NCI-H345 treated with DMSO at 0.1 percent for 48 hours (cell line): ENCODE results near the gene SSH3.

ENCODE experiments used
- DNase-seq: peaks from one replicate; lab custom pipeline; 2025; ENCODE audit not compliant: unreplicated experiment; lab: John Stamatoyannopoulos, UW

SSH3 gene

DNA sequence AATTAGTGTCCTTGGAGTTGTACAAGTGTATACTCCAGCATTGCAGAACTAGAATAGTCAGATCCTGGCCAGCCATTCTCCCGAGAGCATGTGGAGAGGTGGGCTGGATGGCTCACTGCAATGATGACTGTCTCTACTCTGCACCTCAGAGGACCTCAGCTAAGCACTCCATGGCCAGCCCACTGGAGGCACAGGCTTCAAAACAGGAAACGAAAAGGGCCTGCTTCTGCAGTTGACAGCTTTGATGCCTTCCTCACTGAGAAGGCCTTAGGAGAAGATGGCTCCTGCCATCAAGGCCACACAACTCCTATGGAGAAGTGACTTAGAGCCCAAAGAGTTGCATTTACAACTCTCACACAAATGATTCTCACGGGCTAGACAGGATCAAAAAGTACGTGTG, 40.9 kb downstream of the SSH3 start:
- DNase-seq: no peak

DNA sequence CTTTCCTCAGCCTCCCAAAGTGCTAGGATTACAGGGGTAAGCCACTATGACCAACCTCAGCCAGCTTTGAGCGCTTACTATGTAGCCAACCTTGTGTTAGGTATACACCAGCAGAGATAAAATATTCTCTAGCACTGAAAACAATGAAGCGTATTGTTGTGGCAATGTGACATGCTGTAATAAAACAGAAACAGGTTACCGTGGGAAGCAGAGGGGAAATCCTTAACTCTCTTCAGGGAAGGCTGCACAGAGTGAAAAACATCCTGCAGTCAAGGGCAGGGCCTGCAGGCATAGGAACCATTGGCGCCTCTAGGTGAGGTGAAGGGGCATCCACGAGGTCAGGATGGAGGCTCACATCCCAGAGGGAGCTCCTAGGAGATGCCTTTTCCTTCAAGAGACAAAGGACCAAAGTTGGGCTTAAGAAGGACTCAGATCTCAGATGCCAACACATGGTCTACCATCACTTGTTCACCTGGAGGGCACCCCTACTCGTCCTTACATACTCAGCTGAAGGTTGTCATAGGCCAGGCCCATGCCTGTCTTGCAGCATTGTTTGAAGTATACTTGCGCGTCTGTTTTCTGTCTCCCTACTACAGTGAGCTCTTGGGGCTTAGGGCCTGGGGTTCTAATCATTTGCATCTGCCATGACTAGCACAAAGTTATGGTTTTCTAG, 42.1 kb downstream of the SSH3 start:
- DNase-seq: no peak

DNA sequence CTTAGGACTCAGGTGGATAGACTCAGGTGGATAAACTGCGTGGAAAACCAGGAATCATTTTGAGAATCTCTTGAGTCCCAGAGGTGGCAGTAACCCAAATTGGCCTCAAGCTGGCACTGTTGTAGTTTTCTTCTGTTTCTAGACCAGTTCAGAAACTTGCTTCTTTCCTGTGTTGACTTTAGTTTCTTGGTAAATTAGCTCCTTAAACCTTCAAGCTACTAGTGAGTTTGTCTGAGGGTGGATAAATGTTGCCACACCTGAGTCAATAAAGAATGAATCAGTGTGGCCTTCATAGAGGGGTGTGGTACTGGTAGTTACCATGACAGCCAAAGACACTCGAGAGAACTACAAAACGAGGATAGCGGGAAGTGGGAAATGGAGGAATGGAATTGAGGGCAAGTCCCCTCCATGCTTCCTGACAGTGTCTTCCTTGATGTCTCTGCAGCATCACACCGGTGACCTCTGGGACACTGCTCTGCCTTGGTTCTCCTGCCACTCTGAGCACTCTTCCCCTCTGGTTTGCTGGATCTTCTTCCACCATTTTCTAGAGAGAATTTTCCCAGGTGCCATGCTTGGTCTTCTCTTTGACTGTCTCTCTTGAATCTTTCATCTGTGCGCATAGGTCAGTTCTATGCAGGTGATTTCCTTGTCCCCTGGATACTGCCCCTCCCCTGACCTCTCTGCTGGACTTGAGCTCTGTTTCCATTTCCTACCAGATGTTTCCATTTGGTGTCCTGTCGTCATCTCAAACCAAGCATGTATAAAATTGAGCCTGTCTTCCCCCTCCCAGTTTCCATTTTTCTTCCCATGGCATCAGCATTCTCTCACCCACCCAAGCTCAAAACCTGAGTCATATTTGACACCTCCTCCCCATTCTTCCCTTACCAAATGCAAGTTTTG, 42.8 kb downstream of the SSH3 start:
- DNase-seq: no peak

DNA sequence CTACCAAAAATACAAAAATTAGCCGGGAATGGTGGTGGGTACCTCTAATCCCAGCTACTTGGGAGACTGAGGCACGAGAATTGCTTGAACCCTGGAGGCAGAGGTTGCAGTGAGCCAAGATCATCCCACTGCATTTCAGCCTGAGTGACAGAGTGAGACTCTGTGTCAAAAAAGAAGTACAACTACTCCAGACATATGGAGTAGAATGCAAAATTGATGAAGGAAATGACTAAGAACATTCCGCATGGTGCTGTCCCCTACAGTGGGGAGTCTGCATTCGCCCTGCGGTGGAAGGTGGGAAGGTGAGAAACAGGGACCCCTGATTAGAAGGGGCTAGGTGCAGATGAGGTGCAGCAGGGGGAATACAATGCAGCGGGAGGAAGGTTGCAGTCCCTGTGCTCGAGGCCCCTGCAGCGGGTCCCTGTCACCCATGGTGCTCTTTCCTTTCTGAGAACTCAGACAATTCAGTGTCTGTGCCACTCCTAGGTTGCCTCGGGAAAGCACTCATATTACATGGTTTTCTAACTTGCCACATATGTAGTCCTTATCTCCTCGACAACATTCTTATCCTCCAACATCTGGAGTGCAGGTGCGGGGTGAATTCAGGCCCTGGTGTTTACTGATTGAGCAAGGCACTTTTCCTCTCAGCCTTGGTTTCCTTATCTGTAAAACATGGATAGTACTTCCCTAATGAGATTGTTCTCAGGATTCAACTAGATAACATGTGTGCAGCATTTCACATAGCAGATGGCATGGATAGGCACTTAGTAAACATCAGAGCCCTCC, 44.8 kb downstream of the SSH3 start:
- DNase-seq: no peak

DNA sequence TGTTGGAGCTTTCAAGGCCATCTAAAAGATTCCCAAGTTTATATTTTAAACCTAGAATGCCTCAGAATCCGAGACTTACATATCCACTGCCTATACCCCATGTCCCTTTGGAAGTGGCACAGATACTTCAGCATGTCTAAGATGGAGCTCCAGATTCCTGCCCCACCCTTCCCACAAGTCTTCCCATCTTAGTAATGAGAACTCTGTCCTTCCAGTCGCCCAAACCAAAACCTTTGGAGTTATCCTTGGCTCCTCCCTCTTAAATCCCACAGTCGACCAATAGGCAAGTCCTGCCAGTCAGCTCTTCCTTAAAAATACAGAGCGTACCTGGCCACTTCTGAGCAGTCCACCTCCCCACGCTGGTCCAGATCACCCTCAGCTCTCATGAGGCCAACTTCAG, 45.7 kb downstream of the SSH3 start:
- no peak for DNase-seq

DNA sequence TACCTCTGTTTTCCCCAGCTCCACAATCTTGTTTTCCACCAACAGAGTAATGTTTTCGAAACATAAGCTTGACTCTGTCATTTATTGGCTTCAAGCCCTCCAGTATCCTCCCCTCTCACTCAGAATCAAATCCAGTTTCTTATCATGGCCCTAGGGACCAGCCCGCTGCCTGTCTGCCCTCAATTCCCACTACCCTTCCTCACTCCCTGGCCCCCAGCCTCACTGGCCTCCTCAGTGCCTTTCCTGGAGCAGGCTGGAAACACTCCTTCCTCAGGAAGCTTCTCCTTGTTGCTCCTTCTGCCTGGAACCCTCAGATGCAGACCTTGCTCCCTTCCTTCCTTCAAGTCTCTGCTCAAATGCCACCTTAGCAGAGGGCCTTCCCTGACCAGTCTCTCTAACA, 46.1 kb downstream of the SSH3 start:
- no peak for DNase-seq

DNA sequence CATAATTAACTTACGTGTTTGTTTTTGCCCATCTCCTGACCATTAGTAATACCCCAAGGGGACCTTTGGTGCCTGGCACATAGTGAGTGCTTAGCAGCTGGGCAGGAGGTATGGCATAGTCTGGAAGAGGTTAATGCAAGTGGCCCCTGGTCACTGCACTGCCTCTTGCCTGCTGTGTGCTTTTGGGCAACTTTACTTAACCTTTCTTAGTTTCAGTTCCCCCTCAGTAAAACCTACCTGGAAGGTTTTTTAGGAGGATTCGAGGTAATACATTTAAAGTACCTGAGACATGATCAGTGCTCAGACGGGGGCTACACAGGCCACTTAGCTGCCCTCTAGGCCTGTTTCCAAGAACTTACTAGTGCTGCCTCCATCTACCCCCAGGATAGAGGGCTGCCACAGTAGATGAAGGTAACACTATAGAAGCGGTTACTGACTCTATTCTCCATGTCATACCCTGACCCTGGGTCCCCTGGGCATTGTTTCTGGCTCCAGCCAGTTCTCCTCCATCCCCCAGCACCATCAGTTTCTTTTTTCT, 46.7 kb downstream of the SSH3 start:
- DNase-seq: no peak

DNA sequence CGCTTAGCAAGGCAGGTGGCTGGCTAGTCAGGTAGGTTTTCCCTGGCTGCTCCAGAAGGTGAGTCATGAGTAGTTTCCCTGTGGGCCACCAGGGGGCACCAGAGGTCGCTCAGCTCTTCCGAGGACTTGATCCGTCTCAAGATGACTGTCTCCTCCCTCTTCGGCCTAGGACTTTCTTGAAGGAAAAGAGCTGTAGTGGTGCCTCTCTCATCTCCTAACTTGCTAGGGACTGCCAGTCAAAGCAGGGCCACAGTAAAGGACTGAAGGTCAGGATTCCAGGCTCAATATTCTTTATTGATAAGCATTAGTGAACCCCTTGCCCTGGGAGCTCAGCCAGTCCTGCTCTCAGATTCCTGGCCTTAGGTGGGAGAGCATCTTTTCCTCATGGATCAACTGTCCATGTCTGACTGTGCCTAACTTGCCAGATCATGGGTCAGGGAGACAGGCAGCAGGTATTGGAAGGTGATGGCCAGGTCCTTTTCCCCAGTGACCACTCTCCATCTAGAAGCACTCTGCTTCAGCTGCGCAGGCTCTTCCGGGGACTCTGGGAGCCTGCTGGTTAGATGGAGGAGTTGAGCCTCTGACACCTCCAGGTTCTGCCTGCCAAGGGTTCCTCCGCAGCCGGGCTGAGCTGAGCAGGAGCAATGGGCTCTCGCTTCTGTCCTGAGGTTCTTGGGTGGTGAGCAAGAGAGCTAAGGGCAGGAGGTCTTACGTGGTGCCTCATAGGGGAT, 48.1 kb downstream of the SSH3 start:
- peak; percentile 55 for DNase-seq

DNA sequence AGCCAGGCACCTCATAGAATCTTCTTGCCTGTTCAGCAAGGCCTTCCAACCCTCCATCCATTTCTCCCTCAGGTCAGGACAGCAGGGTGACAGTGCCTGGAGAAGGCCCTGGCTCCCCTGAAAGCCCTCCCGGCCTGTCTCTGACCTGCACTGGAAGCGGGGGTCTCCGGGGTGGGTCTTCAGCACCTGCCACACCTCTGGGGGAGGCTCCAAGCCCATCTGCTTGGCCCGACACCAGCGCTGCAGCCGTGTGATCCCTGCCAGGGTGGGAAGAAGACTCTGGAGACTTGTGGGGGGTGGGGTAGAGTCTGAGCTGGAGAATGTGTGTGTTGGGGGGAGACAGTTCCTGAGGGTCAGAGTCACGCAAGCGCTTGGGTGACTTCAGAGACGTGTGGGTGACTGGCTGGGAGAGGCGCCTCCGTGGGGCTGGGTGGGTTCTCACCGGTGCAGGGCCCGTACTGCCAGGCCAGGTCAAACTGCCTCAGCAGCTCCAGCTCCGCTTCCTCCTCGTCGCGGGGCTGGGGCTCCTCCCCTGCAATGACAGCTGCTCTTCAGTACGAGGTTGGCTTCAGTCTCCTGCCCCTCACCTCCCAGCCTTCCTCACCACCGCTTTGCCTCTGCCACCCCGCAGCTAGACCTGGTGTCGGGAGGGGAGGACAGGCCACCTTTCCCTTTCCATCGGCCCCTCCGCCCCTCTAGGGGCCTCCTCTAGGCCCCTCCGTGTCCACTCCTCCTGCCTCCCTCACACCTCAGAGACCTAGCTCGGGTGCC, 49.4 kb downstream of the SSH3 start:
- peak; percentile 32 for DNase-seq

DNA sequence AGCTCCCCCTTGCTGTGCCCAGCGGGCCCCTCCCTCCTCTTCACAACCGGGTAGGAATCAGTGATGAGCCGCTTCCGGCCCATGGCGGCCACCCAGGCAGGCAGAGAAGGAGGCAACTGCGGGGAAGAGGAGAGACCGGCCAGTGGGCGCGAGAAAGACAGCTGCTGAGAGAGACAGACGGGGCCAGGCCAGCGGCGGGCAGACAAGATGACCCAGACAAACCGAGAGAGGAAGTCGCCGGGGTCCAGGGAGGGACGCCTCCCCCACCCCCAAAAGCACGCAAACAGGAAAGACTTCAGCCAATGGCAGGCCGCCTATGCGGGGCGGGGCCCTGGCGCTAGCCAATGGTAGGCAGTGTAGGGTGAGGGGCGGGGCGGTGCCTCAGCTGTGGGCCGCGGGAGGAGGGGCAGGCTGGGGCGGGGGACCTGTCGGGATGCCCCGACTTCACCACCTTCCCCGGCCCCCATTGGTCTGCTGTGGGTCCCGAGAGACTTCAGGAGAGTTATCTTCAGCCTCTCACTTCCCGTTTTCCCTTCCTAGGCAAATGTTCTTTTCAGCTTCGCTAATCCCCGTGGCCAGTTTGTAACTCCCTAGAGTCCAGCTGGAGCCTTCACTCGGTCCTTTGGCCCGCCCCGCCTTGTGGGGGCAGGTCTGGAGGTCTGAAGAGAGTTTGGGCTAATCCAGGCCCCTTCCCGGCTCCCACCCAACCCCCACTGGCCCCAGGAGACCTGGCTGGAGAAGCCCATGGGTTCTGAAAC, 50.2 kb downstream of the SSH3 start, which contains the start of gene POLD4:
Gene POLD4 (minus strand): TSS at position 230 of the 758 bp plus-strand sequence. CDS start 147 bp downstream, at position 83.
- DNase-seq: peak; percentile 87

DNA sequence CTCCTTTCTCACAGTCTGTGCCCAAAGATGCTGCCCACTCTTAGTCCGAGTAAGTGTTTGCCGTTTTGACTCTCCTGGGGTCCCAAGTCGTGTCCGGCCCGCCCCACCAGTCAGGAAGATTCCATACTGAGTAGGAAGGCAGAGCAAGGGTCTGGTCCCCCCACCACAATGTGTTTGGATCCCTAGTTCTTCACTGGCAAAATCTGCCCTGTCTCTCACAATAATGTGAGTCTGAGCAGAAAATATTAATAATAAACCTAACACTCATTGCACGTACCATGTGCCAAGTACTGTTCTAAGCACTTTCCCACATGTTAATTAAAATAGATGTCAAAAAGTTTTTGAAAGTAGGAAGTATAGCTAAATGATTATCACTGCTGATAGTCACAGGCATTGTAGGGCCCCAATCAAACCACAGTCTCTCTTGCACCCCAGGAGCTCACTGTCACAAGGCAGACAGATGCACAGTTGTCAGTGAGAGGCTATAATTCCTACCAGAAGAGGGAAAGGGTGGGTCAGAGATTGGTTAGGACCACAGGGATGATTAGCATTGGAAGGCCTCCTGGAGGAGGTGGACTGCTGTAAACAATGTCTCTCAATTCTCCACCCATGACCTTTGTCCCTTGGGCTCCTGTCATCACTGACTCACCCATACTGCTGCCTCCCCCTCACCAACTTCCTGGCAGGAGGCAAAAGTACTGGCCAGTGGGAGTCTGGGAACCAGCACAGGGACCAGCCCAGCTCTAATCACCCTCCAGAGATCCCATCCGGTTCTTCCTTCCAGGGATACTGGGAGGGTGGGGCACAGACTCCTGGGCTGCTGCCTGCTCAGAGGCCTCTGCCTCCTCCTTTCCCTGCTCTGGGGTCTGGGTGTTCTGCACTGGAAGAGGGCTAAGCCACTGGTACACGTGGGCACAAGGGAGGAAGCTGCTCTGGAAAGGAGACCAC, 51.0 kb downstream of the SSH3 start:
- DNase-seq: no peak

DNA sequence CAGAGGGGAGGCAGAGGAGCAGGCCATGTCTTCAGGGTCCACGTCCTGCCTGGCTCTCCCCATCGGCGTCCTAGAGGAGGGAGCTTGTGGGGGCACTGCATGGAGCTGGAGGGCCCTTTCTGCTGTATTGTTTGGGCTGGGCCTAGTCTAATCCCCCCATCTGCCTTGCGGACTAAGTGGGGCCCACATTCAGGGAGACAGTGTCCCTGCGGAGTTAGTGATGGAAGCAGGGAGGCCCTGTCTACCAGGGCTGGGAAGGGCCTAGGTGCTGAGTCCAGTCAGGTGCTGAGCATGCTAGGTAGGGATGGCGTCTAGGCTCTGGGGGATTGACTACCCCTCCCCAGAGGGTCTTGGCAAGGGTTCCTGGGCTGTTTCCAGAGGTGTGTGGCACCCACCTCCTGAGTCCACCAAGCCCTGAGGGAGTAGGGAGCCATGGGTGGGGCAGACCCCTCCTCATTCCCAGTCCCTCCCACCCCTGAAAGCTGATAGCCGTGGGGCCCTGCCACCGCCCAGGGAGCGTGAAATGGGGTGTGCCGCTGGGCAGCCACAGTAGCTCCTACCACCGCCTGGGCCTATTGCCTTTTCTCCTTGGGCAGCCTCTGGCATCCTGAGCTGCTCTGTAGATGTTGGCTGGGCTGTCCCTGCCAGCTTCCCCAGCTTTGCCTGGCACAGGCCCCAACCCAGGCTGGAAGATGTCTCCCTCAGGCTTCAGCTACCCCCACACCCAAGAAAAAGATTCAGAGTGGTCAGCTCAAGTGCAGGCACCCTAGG, 51.9 kb downstream of the SSH3 start:
- DNase-seq: no peak

DNA sequence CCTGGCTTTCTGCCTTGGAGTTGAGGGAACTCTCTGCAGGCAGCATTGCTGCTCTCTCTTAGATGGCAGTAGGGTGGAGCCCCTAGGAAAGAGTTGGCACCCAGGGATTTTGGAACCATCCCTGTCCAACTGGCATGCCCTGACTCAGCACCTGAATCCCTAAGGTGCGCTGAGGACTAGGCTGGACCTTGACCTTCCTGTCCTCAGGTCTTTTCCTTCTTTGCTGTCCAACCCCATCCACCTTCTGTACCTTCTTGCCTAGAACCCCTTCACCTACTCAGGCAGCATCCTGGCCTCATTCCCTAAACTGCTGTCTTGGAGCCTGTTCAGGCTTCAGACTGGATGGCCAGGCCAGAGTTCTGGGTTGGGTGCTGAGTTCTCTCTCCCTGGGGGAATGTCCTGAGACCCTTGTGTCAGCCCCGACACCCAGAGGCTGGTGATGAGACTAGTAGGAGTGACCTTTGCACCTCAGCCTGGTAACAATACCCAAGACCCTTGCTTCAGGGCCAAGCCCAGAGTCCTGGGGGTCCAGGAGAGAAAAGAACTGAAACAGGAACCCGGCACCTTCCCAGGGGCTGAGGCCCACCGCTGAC, 52.6 kb downstream of the SSH3 start:
- DNase-seq: no peak

DNA sequence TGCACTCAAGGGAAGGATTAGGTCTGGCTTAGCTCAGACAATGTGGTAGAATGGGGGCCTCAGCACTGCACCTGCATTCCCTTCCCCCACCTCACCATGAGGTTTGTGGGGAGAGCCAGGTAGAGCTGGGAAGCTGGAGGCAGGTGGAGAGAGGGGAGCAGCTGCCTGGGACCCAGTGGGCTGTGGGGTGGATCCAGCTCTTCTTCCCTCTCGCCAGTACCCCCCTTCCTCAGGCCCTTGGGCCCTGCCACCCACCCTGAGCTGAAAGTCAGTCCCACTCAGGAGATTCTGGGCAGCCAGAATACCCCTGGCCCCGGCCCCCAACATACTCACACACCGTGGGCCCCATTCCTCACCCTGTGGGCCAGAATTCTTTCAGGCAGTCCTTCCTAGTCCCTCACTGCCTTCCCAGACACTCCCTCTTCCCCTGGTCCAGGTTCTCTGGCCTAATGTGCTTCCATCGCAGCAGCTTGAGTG, 53.1 kb downstream of the SSH3 start:
- no peak for DNase-seq

DNA sequence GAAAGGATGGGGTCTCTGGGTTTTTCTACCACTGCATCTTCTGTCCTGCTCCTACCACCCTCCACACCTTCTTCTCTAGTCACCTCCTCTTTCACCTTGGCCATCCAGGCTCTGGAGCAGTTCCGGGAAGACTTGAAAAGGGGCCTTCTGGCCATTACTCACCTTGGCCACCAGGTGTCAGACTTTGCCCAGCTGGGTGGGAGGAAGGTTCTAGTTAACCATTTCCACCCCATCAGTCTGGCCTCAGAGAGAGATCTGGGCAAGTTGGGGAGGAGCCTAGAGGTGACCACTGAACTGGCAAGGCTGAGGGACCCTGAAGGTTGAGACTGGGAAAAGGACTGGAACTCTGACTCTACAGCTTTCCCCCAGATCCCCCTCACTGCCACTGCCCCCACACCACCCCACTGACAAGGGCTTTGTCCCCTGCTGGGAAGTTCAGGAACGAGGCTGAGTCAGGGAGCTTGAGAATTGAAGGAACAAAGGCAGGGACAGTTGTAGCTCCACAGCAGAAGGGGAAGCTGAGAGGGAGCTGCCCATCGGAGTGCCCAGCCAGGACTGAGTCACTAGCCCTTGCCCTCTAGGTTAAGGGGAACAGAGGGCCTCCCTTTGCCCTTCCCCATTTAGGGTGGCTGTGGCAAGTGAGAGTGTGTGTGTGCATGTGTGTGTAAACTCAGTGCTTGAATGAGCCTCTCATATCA, 53.7 kb downstream of the SSH3 start:
- peak; percentile 21 for DNase-seq
